DMS79 (cell line): ENCODE measurements around the gene NEK1.

Source experiments
- DNase-seq: peaks from one replicate; lab custom pipeline; 2025; lab: John Stamatoyannopoulos, UW

Gene NEK1

GRCh38 chr4:169611991-169612870, at the start of gene NEK1:
NEK1 (minus strand) TSS chr4:169612583; CDS start chr4:169602630, 9,953 bp downstream.
- peak; percentile 43 for DNase-seq

- DNase-seq: no peak
These were observed 49.4 kb upstream of the NEK1 start for GRCh38 chr4:169661761-169662160.

- DNase-seq: no peak
These were observed 48.5 kb upstream of the NEK1 start for GRCh38 chr4:169660929-169661328.

GRCh38 chr4:169659716-169660670, 47.6 kb upstream of the NEK1 start:
- peak; percentile 35 for DNase-seq

- no peak for DNase-seq
These were observed 46.8 kb upstream of the NEK1 start for GRCh38 chr4:169658975-169659715.

- DNase-seq: no peak
These were observed 45.8 kb upstream of the NEK1 start for GRCh38 chr4:169658196-169658595.

- DNase-seq: no peak
These were observed 45.2 kb upstream of the NEK1 start for GRCh38 chr4:169657470-169658107.

- no peak for DNase-seq
These were observed 43.0 kb upstream of the NEK1 start for GRCh38 chr4:169655401-169655800.

- DNase-seq: no peak
These were observed 40.2 kb upstream of the NEK1 start for GRCh38 chr4:169652535-169652934.

- no peak for DNase-seq
These were observed 38.0 kb upstream of the NEK1 start for GRCh38 chr4:169650227-169650936.

GRCh38 chr4:169649545-169650226, 37.3 kb upstream of the NEK1 start:
- DNase-seq: no peak

- no peak for DNase-seq
These were observed 33.2 kb upstream of the NEK1 start for GRCh38 chr4:169645627-169646026.

- no peak for DNase-seq
These were observed 32.4 kb upstream of the NEK1 start for GRCh38 chr4:169644802-169645201.

- no peak for DNase-seq
These were observed 28.0 kb upstream of the NEK1 start for GRCh38 chr4:169640261-169640870.

GRCh38 chr4:169634975-169635374, 22.6 kb upstream of the NEK1 start:
- DNase-seq: no peak

- no peak for DNase-seq
These were observed 20.5 kb upstream of the NEK1 start for GRCh38 chr4:169632896-169633295.

GRCh38 chr4:169630069-169630468, 17.7 kb upstream of the NEK1 start:
- no peak for DNase-seq

GRCh38 chr4:169628579-169628978, 16.2 kb upstream of the NEK1 start:
- DNase-seq: no peak

- no peak for DNase-seq
These were observed 14.9 kb upstream of the NEK1 start for GRCh38 chr4:169627307-169627706.
